GM18858 (cell line): ENCODE data around the gene C16orf74.

Experiments
- ATAC-seq: cut with Tn5 transposase; IDR thresholded peaks from one replicate; pipeline ENCODE4 v1.9.1; 2021; ENCODE audit not compliant: unreplicated experiment

Gene C16orf74

GRCh38 chr16:85719605-85720301 lies 31.1 kb downstream of the C16orf74 start:
- no peak for ATAC-seq

- ATAC-seq = no peak
Measured at GRCh38 chr16:85718682-85719081, 32.2 kb downstream of the C16orf74 start.

GRCh38 chr16:85718153-85718477 lies 32.8 kb downstream of the C16orf74 start:
- no peak for ATAC-seq

- ATAC-seq = no peak
Measured at GRCh38 chr16:85717393-85718152, 33.3 kb downstream of the C16orf74 start.

- ATAC-seq = no peak
Measured at GRCh38 chr16:85716680-85717038, 34.2 kb downstream of the C16orf74 start.

GRCh38 chr16:85716022-85716679 lies 34.7 kb downstream of the C16orf74 start:
- no peak for ATAC-seq

- ATAC-seq = no peak
Measured at GRCh38 chr16:85715169-85716021, 35.5 kb downstream of the C16orf74 start.

- no peak for ATAC-seq
Measured at GRCh38 chr16:85712801-85713200, 38.1 kb downstream of the C16orf74 start.

- ATAC-seq = no peak
Measured at GRCh38 chr16:85711982-85712587, 38.8 kb downstream of the C16orf74 start.

GRCh38 chr16:85710732-85711131 lies 40.2 kb downstream of the C16orf74 start:
- no peak for ATAC-seq

- no peak for ATAC-seq
Measured at GRCh38 chr16:85709766-85710585, 40.9 kb downstream of the C16orf74 start.

GRCh38 chr16:85708338-85708737 lies 42.6 kb downstream of the C16orf74 start:
- ATAC-seq = no peak

GRCh38 chr16:85707528-85708095 lies 43.3 kb downstream of the C16orf74 start:
- ATAC-seq = no peak

- ATAC-seq = no peak
Measured at GRCh38 chr16:85706449-85707034, 44.4 kb downstream of the C16orf74 start.

- ATAC-seq = no peak
Measured at GRCh38 chr16:85704900-85705846, 45.7 kb downstream of the C16orf74 start.

- no peak for ATAC-seq
Measured at GRCh38 chr16:85704011-85704410, 46.9 kb downstream of the C16orf74 start.

- no peak for ATAC-seq
Measured at GRCh38 chr16:85699628-85700027, 51.3 kb downstream of the C16orf74 start.

GRCh38 chr16:85698935-85699558 lies 51.8 kb downstream of the C16orf74 start:
- ATAC-seq = no peak
